Astrocyte (in vitro differentiated cells and primary cell): ENCODE results near the gene PCAT6.

ENCODE experiments used
- EZH2 ChIP-seq: IDR thresholded peaks from 2 replicates; pipeline ENCODE4 v1.6.1; 2012; ENCODE audit warnings: mild to moderate bottlenecking, low read length, inconsistent platforms; ENCODE audit not compliant: insufficient read depth
- TF ChIP-seq, protein P1 (sequence below): IDR thresholded peaks from 2 replicates; pipeline ENCODE4 v1.5.1; 2011; ENCODE audit warnings: low read depth, mild to moderate bottlenecking, inconsistent platforms, low read length, moderate library complexity; ENCODE audit not compliant: insufficient read depth

DNA sequence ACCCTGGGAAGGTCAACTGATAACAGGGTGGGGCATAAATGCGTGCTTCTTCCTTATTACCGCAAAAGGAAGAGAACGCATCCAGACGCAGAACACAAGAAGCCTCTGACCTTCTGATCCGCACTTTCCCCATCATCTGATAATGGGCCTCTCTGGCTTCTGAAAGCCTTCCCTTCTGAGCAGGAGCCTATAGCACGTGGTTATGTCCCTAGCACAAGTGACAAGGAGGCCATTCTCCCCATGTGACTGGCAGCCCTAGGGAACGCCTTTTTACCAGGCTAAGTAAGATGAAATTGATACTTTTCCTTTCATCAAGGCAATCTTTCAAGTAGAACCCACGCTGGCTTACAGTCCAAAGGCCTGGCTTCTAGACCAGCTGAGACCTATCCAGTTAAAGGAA, 44.0 kb downstream of the PCAT6 start:
- TF ChIP-seq, protein P1, sequence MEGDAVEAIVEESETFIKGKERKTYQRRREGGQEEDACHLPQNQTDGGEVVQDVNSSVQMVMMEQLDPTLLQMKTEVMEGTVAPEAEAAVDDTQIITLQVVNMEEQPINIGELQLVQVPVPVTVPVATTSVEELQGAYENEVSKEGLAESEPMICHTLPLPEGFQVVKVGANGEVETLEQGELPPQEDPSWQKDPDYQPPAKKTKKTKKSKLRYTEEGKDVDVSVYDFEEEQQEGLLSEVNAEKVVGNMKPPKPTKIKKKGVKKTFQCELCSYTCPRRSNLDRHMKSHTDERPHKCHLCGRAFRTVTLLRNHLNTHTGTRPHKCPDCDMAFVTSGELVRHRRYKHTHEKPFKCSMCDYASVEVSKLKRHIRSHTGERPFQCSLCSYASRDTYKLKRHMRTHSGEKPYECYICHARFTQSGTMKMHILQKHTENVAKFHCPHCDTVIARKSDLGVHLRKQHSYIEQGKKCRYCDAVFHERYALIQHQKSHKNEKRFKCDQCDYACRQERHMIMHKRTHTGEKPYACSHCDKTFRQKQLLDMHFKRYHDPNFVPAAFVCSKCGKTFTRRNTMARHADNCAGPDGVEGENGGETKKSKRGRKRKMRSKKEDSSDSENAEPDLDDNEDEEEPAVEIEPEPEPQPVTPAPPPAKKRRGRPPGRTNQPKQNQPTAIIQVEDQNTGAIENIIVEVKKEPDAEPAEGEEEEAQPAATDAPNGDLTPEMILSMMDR, result no peak
- TF ChIP-seq EZH2, result no peak
